ENCODE data around the gene TGOLN2. TPM values are rescaled to one million over a fixed set of nuclear protein-coding genes. Genes with fewer than 3 reads are reported as not detected.
"Not testable (repeated sequence)": the region's sequence is repeated elsewhere in the genome, so short reads cannot be mapped to it uniquely, and the experiment has no call there.

The TGOLN2 gene
- total RNA-seq: 75.1 TPM
- long read RNA-seq, full-length matches to known transcripts: 17 of 100 reads
- long read RNA-seq, partial matches to known transcripts: 5 of 100 reads
- long read RNA-seq, other reads (novel, unspliced or antisense): 78 of 100 reads

GRCh38 chr2:85327822-85328617 lies at the start of gene TGOLN2:
TGOLN2 (minus strand) TSS chr2:85327989; CDS start chr2:85327962, 27 bp downstream.
- intact Hi-C loops (cut with DNase I): no loop called here
- DNase-seq (ENCODE audit: low spot score): peak; percentile 96

- intact Hi-C loops (cut with DNase I): no loop called here
- DNase-seq (ENCODE audit: low spot score): no peak
Observed at GRCh38 chr2:85377083-85377482, 49.3 kb upstream of the TGOLN2 start.

DNA sequence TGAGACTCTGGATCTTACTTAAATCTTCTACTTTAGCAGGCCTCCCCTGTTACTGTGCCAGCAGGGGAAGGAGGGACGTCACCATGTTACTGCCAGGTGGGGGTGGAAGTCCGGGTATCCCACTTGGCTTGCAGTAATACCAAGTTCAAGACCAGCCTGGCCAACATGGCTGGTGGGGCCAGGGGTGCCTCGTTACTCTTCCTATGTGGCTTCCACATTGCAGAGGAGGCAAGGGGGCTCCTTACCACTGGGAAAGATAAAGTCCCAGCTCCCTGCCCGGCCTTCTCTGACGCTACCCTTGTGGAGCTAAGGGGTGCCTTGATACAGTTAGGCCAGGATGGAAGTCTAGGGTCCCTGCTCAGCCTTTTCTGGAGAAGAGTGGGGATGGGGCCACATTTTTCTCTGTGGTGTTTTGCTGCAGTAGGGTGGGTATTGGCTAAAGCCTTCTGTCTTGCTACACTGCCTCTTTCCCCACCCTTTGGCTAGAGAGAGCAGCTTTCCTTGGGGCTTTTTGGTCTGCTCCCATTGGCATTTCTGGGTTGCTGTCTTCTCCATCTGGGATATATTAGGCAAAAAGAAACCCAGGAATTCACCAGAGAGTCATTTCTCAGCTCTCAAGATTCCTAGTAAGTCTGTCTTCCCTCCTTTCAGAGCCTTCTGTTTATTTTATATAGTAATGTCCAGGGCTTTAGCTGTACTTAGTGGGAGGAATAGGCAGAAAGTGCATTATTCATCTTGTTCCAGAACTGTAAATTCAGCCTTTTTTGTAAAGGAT lies 48.7 kb upstream of the TGOLN2 start:
- intact Hi-C loops (cut with DNase I): no loop called here
- no peak for DNase-seq (ENCODE audit: low spot score)

DNA sequence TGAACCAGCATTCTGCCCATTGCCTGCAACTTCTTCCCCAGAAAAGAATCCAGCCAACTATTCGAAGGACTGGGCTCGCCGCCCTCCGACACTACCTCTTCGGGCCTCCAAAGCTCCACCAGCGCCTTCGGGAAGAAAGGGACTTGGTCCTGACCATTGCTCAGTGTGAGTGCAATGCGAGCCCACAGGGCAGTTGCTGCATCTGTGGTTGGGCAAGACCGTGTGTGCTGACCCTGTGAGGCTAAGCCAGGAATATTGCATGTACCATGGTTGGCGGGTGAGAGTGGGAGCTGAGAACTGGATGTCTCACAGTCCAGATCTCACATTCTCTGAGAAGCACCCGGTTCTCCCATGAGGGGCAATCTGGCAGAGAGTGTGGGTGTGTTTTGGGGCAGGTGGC lies 43.3 kb upstream of the TGOLN2 start:
- DNase-seq (ENCODE audit: low spot score): no peak
- intact Hi-C loops (cut with DNase I): no loop called here

DNA sequence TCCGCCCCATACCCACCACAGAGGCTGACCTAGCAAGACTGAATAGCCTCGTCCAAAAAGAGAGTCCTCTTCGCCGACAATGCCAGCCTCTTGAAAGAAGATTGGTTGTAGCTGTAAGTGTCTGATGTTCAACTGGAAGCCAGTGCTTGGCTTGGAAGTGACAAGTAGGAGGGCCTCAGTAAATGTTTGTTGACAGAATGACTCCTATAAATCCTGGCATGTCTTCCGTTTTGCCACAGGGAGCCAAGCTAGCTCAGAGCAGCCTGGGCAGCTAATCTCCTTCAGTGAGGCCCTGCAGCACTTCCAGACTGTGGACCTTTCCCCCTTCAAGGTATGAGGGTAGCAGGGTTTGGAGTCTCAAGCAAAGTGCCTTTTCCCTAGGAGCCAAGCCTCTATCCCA lies 41.7 kb upstream of the TGOLN2 start:
- no peak for DNase-seq (ENCODE audit: low spot score)
- intact Hi-C loops (cut with DNase I): no loop called here

- intact Hi-C loops (cut with DNase I): no loop called here
- DNase-seq (ENCODE audit: low spot score): no peak
Observed at GRCh38 chr2:85368921-85369320, 41.1 kb upstream of the TGOLN2 start.

- no peak for DNase-seq (ENCODE audit: low spot score)
- intact Hi-C loops (cut with DNase I): no loop called here
Observed at GRCh38 chr2:85367180-85367579, 39.4 kb upstream of the TGOLN2 start.

DNA sequence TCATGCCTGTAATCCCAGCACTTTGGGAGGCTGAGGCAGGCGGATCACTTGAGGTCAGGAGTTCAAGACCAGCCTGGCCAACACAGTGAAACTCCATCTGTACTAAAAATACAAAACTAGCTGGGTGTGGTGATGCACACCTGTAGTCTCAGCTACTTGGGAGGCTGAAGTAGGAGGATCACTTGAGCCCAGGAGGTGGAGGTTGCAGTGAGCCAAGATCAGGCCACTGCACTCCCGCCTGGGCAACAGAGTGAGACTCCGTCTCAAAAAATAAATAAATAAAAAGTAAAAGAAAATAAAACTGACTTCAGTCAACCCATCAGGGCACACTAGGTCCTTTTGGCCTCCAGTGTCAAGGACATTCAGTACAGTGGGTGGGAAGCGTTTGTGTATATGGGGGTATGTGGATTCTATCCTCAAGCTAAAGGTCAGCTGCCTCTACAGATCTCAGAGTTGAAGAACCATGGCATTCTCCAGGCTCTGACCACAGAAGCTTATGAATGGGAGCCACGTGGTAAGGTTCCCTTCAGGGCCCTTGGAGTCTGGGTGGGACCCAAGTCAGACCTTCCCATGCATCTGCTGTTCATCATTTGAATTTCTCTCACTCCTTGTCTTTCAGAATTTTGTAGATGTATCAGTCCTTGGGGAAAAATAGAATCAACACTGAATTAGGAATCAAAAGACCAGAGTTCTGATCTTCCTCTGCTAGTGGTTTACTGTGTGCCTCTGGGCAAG lies 35.0 kb upstream of the TGOLN2 start:
- intact Hi-C loops (cut with DNase I): not testable (repeated sequence)
- peak; percentile 26 for DNase-seq (ENCODE audit: low spot score)

- intact Hi-C loops (cut with DNase I): no loop called here
- no peak for DNase-seq (ENCODE audit: low spot score)
Observed at GRCh38 chr2:85357736-85358135, 29.9 kb upstream of the TGOLN2 start.

- intact Hi-C loops (cut with DNase I): no loop called here
Observed at GRCh38 chr2:85356186-85356585, 28.4 kb upstream of the TGOLN2 start.

GRCh38 chr2:85355521-85355920 lies 27.7 kb upstream of the TGOLN2 start:
- DNase-seq (ENCODE audit: low spot score): peak; percentile 66
- intact Hi-C loops (cut with DNase I): no loop called here

More at GRCh38 chr2:85356186-85356585, 28.4 kb upstream of the TGOLN2 start:
- DNase-seq (ENCODE audit: low spot score): peak; percentile 39

GRCh38 chr2:85355073-85355410 lies 27.3 kb upstream of the TGOLN2 start:
- peak; percentile 72 for DNase-seq (ENCODE audit: low spot score)
- intact Hi-C loops (cut with DNase I): no loop called here

GRCh38 chr2:85354286-85355072 lies 26.7 kb upstream of the TGOLN2 start, which contains the start of the genes ELMOD3 and RETSAT:
ELMOD3 (plus strand) TSS chr2:85354769; CDS start chr2:85357199, 2,430 bp downstream.
RETSAT (minus strand) TSS chr2:85354528; CDS start chr2:85354507, 21 bp downstream.
- intact Hi-C loops (cut with DNase I): no loop called here
- peak; percentile 98 for DNase-seq (ENCODE audit: low spot score)

DNA sequence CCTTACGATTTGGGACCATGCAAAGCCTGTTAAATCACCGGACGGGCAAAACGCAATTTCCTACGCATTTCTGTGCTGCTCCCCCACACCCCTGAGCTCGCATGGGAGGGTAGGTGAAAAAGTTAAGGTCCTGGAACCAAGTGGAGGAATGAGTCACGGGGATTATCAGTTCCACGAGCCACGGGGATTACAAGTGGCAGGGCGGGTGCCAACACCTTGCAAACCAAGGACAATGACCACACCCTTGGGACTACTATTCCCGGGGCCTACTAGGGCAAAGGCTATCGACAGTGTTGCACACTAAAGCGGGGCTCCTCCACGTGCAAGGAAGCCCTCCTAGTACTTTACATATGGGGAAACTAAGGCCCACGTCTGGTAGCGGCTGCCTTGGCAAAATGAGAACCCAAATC lies 26.1 kb upstream of the TGOLN2 start:
- peak; percentile 53 for DNase-seq (ENCODE audit: low spot score)
- intact Hi-C loops (cut with DNase I): no loop called here

DNA sequence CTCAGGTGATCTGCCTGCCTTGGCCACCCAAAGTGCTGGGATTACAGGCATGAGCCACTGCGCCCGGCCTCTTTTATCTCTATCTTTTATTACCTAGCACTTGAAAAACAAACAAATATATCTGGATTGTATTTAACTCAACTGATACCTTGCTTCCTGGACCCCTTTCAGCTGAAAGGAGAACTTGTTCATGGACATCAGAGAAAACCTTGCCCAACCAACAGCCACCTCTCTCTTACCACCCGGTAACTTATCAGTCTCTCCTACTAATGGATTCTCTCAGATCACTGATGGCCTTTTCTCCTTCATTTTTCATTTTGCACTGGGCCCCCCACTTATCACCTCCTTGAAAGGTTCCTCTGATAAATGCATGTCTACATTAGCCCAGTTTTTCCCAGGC lies 19.8 kb upstream of the TGOLN2 start:
- intact Hi-C loops (cut with DNase I): no loop called here
- no peak for DNase-seq (ENCODE audit: low spot score)

- intact Hi-C loops (cut with DNase I): no loop called here
- no peak for DNase-seq (ENCODE audit: low spot score)
Observed at GRCh38 chr2:85344356-85344954, 16.7 kb upstream of the TGOLN2 start.

DNA sequence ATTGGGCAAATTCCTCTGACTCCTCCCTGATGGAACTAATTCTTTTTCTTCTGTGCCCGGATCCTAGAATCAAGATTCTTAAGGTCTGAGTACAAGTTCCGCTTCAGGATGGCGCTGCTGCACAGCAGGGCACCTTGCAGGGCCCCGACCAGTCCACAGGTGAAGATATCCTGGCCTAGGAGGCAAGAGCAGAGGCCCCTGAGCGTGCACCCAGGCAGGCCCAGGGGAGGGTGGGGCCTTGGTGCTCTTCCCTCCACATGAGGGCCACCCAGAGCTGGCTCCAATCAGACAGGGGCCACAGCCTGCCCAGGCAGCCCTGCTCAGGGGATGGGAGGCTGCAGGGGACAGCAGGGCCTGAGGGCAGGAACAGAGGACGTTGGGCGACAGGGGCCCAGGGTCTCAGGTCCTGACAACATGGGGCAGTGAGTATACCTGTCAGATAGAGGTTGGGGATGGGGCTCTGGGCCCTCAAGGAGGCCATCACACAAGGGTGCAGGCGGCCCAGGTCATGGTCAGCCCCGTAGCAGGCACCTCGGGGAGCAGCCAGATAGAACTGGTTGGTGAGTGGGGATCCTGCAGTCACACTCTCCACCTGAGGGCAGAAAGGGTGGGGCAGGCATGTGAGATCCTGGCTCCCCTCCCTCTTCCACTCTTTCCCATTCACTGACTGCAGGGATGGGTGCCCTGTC lies 15.6 kb upstream of the TGOLN2 start:
- intact Hi-C loops (cut with DNase I); DNase-seq (ENCODE audit: low spot score): not testable (repeated sequence)

DNA sequence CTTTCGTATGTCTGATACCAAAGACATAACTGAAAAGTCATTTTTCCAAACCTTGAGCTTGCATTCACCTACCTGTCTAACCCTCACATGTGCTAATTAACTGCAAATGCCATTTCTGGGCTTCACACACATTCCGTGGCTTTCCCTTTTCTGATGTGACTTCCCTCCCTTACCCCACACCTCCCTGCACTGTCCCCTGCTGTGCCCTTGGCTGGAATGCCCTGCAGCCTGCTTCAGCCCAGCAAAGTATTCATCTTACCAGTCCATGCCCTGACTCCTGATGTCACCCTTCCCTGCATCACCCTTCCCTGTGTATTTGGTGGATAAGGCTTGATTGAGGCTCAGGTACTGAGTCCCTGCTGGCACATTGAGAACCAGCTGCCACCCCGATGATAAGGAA lies 14.4 kb upstream of the TGOLN2 start:
- intact Hi-C loops (cut with DNase I): no loop called here
- no peak for DNase-seq (ENCODE audit: low spot score)

Data from cardiac septum (tissue), 1 donor.